GM23338 (cell line): Measurements from ENCODE around the gene YIF1A. TPM values are rescaled to one million over a fixed set of nuclear protein-coding genes. Genes with fewer than 3 reads are reported as not detected.

Experiments used
- ATAC-seq: fragments of 200-7000 bp; cut with Tn5 transposase; 3 replicates; pipeline ENCODE4 v1.9.1; 2020
- DNase-seq: peaks from one replicate; pipeline ENCODE4 v3.0.0-alpha.2; 2015; ENCODE audit warnings: low spot score
- H2AFZ ChIP-seq: fragments of 200-600 bp; sonication (generic); 2 replicates; pipeline ENCODE4 v1.8.0; 2016; ENCODE audit warnings: antibody characterized with exemption, mild to moderate bottlenecking, moderate library complexity
- H3F3A ChIP-seq: fragments of 200-600 bp; sonication (generic); replicated peaks from 2 replicates; pipeline ENCODE4 v1.8.0; 2017; ENCODE audit warnings: antibody characterized with exemption, mixed run types, low read depth
- H3K27ac ChIP-seq: fragments of 200-600 bp; sonication (generic); 2 replicates; pipeline ENCODE4 v1.6.1; 2016; ENCODE audit warnings: low read depth
- H3K27me3 ChIP-seq: fragments of 200-600 bp; sonication (generic); 2 replicates; pipeline ENCODE4 v1.8.0; 2016; ENCODE audit warnings: mild to moderate bottlenecking, mixed run types, moderate library complexity; ENCODE audit not compliant: insufficient read depth
- H3K36me3 ChIP-seq: fragments of 200-600 bp; sonication (generic); 2 replicates; pipeline ENCODE4 v1.8.0; 2016; ENCODE audit warnings: mild to moderate bottlenecking; ENCODE audit not compliant: insufficient read depth
- H3K4me1 ChIP-seq: fragments of 200-600 bp; sonication (generic); 2 replicates; pipeline ENCODE4 v1.8.0; 2016; ENCODE audit warnings: mild to moderate bottlenecking, moderate library complexity; ENCODE audit not compliant: insufficient read depth
- H3K4me2 ChIP-seq: fragments of 200-600 bp; sonication (generic); 2 replicates; pipeline ENCODE4 v1.7.1; 2017; ENCODE audit warnings: mixed run types
- H3K4me3 ChIP-seq: fragments of 200-600 bp; sonication (generic); 2 replicates; pipeline ENCODE4 v1.6.1; 2016; ENCODE audit warnings: mixed run types
- H3K79me2 ChIP-seq: fragments of 200-600 bp; sonication (generic); replicated peaks from 2 replicates; pipeline ENCODE4 v1.8.0; 2017; ENCODE audit warnings: mild to moderate bottlenecking; ENCODE audit not compliant: insufficient read depth
- H3K9me2 ChIP-seq: fragments of 200-600 bp; sonication (generic); 2 replicates; pipeline ENCODE4 v1.8.0; 2017; ENCODE audit not compliant: insufficient read depth
- H4K20me1 ChIP-seq: fragments of 200-600 bp; sonication (generic); replicated peaks from 2 replicates; pipeline ENCODE4 v1.8.0; 2017; ENCODE audit warnings: mild to moderate bottlenecking; ENCODE audit not compliant: insufficient read depth
- H3K27ac Mint-ChIP-seq: 2 replicates; pipeline ENCODE4 v1.8.0; 2020; ENCODE audit warnings: inconsistent platforms, mild to moderate bottlenecking, moderate library complexity, mixed read lengths
- H3K27me3 Mint-ChIP-seq: 3 replicates; pipeline ENCODE4 v1.8.0; 2022; ENCODE audit warnings: low read depth, mild to moderate bottlenecking, moderate library complexity, mixed read lengths, inconsistent platforms; ENCODE audit not compliant: insufficient read depth, poor library complexity
- H3K36me3 Mint-ChIP-seq: 3 replicates; pipeline ENCODE4 v1.8.0; 2021; ENCODE audit warnings: low read depth, mild to moderate bottlenecking, inconsistent platforms, moderate library complexity, mixed read lengths
- H3K4me1 Mint-ChIP-seq: 3 replicates; pipeline ENCODE4 v1.8.0; 2020; ENCODE audit warnings: mild to moderate bottlenecking, inconsistent platforms, mixed read lengths
- H3K4me3 Mint-ChIP-seq: 3 replicates; pipeline ENCODE4 v1.8.0; 2021; ENCODE audit warnings: moderate library complexity, mild to moderate bottlenecking, inconsistent platforms, mixed read lengths
- H3K9me3 Mint-ChIP-seq: 3 replicates; pipeline ENCODE4 v1.8.0; 2020; ENCODE audit warnings: moderate library complexity, mild to moderate bottlenecking, inconsistent platforms, mixed read lengths
- CREB1 ChIP-seq: fragments of 250-450 bp; sonication (Bioruptor Pico); IDR thresholded peaks from 2 replicates; pipeline ENCODE4 v1.5.0; 2020; ENCODE audit warnings: low read depth, mild to moderate bottlenecking, moderate library complexity
- CTCF ChIP-seq, 2 experiments: fragments of 200-600 bp in 1 of 2; sonication (generic) in 1 of 2; conservative IDR thresholded peaks; 2 replicates each; pipeline versions ENCODE4 v1.5.1 to v1.6.1; 2016 to 2017; ENCODE audit warnings: antibody characterized with exemption in 2 of 2, low read depth in 2 of 2, mild to moderate bottlenecking in 2 of 2, moderate library complexity in 1 of 2
- EZH2 ChIP-seq: fragments of 200-600 bp; sonication (generic); IDR thresholded peaks from one replicate; pipeline ENCODE4 v1.8.0; 2017; ENCODE audit warnings: antibody characterized with exemption, mild to moderate bottlenecking, low read depth; ENCODE audit not compliant: unreplicated experiment
- EZH2phosphoT487 ChIP-seq: fragments of 200-600 bp; sonication (generic); IDR thresholded peaks from one replicate; pipeline ENCODE4 v1.8.1; 2018; ENCODE audit warnings: antibody characterized with exemption; ENCODE audit not compliant: unreplicated experiment
- JUNB ChIP-seq: IDR thresholded peaks from one replicate; pipeline ENCODE4 v1.6.1; 2016; ENCODE audit warnings: antibody characterized with exemption; ENCODE audit not compliant: unreplicated experiment
- NANOG ChIP-seq: IDR thresholded peaks from 2 replicates; pipeline ENCODE4 v1.6.1; 2016; ENCODE audit warnings: antibody characterized with exemption, borderline replicate concordance
- POLR2AphosphoS5 ChIP-seq: IDR thresholded peaks from 2 replicates; pipeline ENCODE4 v1.6.1; 2016; ENCODE audit warnings: antibody characterized with exemption, low read depth
- REST ChIP-seq: IDR thresholded peaks from one replicate; pipeline ENCODE4 v1.6.1; 2018; ENCODE audit warnings: antibody characterized with exemption; ENCODE audit not compliant: unreplicated experiment
- STAT1 ChIP-seq: IDR thresholded peaks from one replicate; pipeline ENCODE4 v1.6.1; 2016; ENCODE audit warnings: antibody characterized with exemption; ENCODE audit not compliant: unreplicated experiment
- ZNF114 ChIP-seq: fragments of 250-450 bp; sonication (Bioruptor Pico); IDR thresholded peaks from 2 replicates; pipeline ENCODE4 v1.5.0; 2020; ENCODE audit warnings: mild to moderate bottlenecking, moderate library complexity
- ZNF331 ChIP-seq: fragments of 250-450 bp; sonication (Bioruptor Pico); IDR thresholded peaks from 2 replicates; pipeline ENCODE4 v1.5.0; 2020; ENCODE audit warnings: low read depth, mild to moderate bottlenecking, moderate library complexity
- ZNF462 ChIP-seq: fragments of 250-450 bp; sonication (Bioruptor Pico); IDR thresholded peaks from 2 replicates; pipeline ENCODE4 v1.5.0; 2020; ENCODE audit warnings: mild to moderate bottlenecking, moderate library complexity
- polyA plus RNA-seq: library from polyadenylated mRNA; unstranded; fragments of >200 nt; fragmentation: Nextera tagmentation; extraction: Ambion mirVana; gene quantifications from 2 replicates; pipeline ENCODE4 v1.2.1, GENCODE V29; 2016
- total RNA-seq: library from RNA; depleted of rRNA; stranded (reverse); fragments of >200 nt; shearing (Covaris generic); gene quantifications from 2 replicates; pipeline ENCODE4 v1.2.3, GENCODE V29; 2014
- TF ChIP-seq, protein P1 (sequence below): IDR thresholded peaks from 2 replicates; pipeline ENCODE4 v1.6.1; 2016; ENCODE audit warnings: antibody characterized with exemption

Gene YIF1A
- total and polyA plus RNA-seq, 2 experiments from 2014 or later: 75.6 to 87.0 TPM

- ATAC-seq (no peak), DNase-seq (no peak)
- H3K4me2 ChIP-seq: peak overlapping the region; percentile 83; the same call in 1 of the 2 replicates
- H3K4me1 ChIP-seq: peaks cover 21% of the 10 kb centered on the region
- TF ChIP-seq NANOG (no peak), CREB1 (CRISPR knock-in tag) (no peak), POLR2AphosphoS5 (no peak), EZH2phosphoT487 (no peak), ZNF462 (no peak), JUNB (no peak), ZNF331 (CRISPR knock-in tag) (no peak), ZNF114 (CRISPR knock-in tag) (no peak), CTCF (conservative IDR thresholded peaks at IDR 0.05; ENCODE audit: low read depth in 2 of 2) (no peak), EZH2 (no peak), REST (no peak), STAT1 (no peak)
- TF ChIP-seq, protein P1, sequence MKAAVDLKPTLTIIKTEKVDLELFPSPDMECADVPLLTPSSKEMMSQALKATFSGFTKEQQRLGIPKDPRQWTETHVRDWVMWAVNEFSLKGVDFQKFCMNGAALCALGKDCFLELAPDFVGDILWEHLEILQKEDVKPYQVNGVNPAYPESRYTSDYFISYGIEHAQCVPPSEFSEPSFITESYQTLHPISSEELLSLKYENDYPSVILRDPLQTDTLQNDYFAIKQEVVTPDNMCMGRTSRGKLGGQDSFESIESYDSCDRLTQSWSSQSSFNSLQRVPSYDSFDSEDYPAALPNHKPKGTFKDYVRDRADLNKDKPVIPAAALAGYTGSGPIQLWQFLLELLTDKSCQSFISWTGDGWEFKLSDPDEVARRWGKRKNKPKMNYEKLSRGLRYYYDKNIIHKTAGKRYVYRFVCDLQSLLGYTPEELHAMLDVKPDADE: no peak
- no peaks in the 10 kb centered on the region; the same call in 1 of the 2 replicates for H4K20me1 ChIP-seq
- Mint-ChIP-seq H3K4me3 (peak overlapping the region; percentile 94), H3K27me3 (peaks cover 35% of the 10 kb centered on the region), H3K36me3 (no peaks in the 10 kb centered on the region; the same call in 2 of the 3 replicates), H3K4me1 (peaks cover 21% of the 10 kb centered on the region), H3K27ac (no peak overlapping the region), H3K9me3 (peaks cover 2% of the 10 kb centered on the region; the same call in 1 of the 3 replicates)
- no peaks in the 10 kb centered on the region for H3K9me2 ChIP-seq
- no peak overlapping the region; the same call in 1 of the 2 replicates for H2AFZ ChIP-seq
- peaks cover 18% of the 10 kb centered on the region; the same call in 1 of the 2 replicates for H3F3A ChIP-seq
- peak overlapping the region; percentile 94 for H3K4me3 ChIP-seq
- H3K79me2 ChIP-seq: peaks cover 9% of the 10 kb centered on the region
- no peaks in the 10 kb centered on the region; the same call in 1 of the 2 replicates for H3K36me3 ChIP-seq
- no peak overlapping the region for H3K27ac ChIP-seq
- H3K27me3 ChIP-seq: peaks cover 30% of the 10 kb centered on the region
Measured at GRCh38 chr11:66290330-66290621, 1.3 kb upstream of the YIF1A start.
